T-helper 1 cell treated with Interleukin-12 subunit alpha and Interleukin-12 subunit beta and Interleukin-4 antibody, amounts not matched to agents 30 μg/mL and 1 μg/mL, for 36 hours (primary cell): ENCODE measurements around the gene NACC2.
"Not testable (repeated sequence)": the region's sequence is repeated elsewhere in the genome, so short reads cannot be mapped to it uniquely, and the experiment has no call there.

Experiments
- H3K27ac Mint-ChIP-seq: one replicate; pipeline ENCODE4 v1.8.0; 2021; ENCODE audit warnings: mild to moderate bottlenecking, mixed read lengths
- H3K27me3 Mint-ChIP-seq: one replicate; pipeline ENCODE4 v1.8.0; 2021; ENCODE audit warnings: low read depth, mixed read lengths
- H3K36me3 Mint-ChIP-seq: one replicate; pipeline ENCODE4 v1.8.0; 2021; ENCODE audit warnings: low read depth, mixed read lengths
- H3K4me1 Mint-ChIP-seq: one replicate; pipeline ENCODE4 v1.8.0; 2021; ENCODE audit warnings: low read depth, mixed read lengths
- H3K4me3 Mint-ChIP-seq: one replicate; pipeline ENCODE4 v1.8.0; 2021; ENCODE audit warnings: mild to moderate bottlenecking, moderate library complexity, mixed read lengths
- H3K9me3 Mint-ChIP-seq: one replicate; pipeline ENCODE4 v1.8.0; 2021; ENCODE audit warnings: mixed read lengths

The NACC2 gene

DNA sequence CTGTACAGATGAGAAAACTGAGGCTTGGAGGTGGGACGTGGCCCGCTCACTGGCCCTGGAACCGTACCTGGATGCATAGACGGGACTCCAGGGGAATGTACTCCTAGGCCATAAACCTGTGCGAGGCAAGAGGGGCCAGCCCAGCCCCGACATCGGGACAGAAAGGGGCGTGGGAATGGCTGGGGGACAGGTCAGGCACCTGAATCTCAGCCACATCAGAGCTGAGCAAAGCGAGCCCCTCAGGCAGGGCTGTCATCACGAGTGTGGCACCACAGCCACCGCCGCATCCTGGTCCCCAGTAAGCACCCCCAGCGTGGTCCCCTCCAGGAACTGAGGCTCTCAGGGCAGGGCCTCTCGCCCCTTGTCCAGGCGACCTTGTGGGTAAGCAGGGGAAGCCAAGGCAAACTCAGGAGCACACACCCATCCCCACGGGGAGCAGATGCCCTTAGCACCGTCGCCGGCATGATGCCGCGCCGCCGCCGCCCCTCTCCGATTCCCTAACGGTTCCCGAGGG is 16.5 kb downstream of the NACC2 start:
- Mint-ChIP-seq H3K36me3 (no peaks in the 10 kb centered on the region), H3K4me1 (no peaks in the 10 kb centered on the region), H3K4me3 (no peak overlapping the region), H3K27ac (no peak overlapping the region), H3K27me3 (no peaks in the 10 kb centered on the region), H3K9me3 (no peaks in the 10 kb centered on the region)

DNA sequence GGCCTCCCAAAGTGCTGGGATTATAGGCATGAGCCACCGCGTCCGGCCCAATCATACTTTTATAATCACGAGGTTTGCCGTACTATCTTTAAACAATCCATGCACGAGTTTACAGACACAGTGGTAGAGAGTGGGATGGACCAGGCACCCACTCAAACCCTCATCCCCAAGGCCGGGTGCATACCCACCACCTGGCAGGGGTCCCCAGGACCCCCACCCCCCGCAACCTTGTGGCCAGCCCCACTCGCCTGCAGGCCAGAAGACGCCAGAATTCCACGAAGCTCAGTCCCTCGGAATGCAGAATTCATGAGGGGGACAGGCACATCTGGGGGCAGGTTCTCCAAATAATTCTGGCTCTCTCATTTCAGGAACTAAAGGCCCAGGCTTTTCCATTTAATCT is 17.1 kb downstream of the NACC2 start:
- H3K27ac Mint-ChIP-seq, result no peak overlapping the region
- H3K4me3 Mint-ChIP-seq, result no peak overlapping the region
- H3K4me1 Mint-ChIP-seq, result no peaks in the 10 kb centered on the region
- no peaks in the 10 kb centered on the region for H3K36me3 Mint-ChIP-seq
- H3K27me3 Mint-ChIP-seq, result no peaks in the 10 kb centered on the region
- H3K9me3 Mint-ChIP-seq, result no peaks in the 10 kb centered on the region

DNA sequence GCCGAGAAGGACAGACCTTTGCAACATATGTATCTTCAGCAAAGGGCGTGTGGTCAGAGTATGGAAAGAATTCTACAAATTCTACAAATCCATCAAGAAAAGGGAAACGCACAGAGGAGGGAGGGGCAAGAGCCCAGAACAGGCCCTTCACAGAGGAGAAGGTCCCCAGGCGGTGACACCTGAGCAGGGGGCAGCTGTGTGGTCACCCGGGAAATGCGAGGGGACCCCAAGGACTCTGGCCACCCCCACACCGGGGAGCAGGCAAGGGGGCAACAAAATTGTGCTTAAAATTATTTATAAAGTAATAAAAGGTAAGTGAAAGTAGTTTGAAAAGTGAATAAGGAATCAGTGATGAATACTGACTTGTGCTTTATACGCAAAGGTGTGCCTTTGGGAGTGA is 17.6 kb downstream of the NACC2 start:
- H3K9me3 Mint-ChIP-seq, result no peaks in the 10 kb centered on the region
- no peaks in the 10 kb centered on the region for H3K27me3 Mint-ChIP-seq
- no peaks in the 10 kb centered on the region for H3K36me3 Mint-ChIP-seq
- no peak overlapping the region for H3K4me3 Mint-ChIP-seq
- no peaks in the 10 kb centered on the region for H3K4me1 Mint-ChIP-seq
- no peak overlapping the region for H3K27ac Mint-ChIP-seq

DNA sequence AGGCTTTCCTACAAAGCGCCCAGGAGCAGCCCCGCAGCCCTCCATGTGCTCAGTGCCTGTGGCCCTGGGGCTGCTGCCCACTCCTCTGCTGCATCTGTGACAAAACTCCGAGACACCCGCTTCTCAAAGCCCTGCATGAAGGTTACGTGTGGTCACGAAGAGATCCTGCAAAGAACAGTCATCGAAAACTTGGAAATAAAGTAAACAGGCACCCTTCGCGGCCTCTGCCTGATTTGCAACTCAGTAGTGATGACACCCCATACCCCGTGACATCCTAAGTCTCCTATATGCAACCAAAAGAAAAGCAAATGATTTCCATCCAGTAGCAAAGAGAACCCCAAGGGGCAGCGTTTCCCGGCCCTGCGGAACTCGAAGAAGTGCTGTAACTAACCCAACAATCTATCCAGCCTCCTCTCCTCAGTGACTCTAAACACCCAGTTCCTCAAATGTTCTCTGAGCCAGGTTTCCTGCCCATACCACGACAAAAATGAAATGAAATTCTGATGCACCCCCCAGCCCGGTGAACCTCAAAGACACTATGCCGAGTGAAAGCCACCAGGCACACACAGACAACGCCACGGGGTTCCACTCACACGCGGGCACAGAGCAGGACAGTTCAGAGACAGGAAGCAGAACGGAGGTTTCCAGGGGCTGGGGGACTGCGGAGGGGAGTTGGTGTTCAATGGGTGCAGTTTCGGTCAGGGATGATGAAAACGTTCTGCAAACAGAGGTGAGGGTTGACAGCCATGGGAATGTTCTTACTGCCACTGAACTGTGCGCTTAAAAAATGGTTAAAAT is 19.0 kb downstream of the NACC2 start:
- Mint-ChIP-seq H3K27ac (no peak overlapping the region), H3K4me3 (no peak overlapping the region), H3K9me3 (no peaks in the 10 kb centered on the region), H3K4me1 (no peaks in the 10 kb centered on the region), H3K27me3 (no peaks in the 10 kb centered on the region), H3K36me3 (no peaks in the 10 kb centered on the region)

DNA sequence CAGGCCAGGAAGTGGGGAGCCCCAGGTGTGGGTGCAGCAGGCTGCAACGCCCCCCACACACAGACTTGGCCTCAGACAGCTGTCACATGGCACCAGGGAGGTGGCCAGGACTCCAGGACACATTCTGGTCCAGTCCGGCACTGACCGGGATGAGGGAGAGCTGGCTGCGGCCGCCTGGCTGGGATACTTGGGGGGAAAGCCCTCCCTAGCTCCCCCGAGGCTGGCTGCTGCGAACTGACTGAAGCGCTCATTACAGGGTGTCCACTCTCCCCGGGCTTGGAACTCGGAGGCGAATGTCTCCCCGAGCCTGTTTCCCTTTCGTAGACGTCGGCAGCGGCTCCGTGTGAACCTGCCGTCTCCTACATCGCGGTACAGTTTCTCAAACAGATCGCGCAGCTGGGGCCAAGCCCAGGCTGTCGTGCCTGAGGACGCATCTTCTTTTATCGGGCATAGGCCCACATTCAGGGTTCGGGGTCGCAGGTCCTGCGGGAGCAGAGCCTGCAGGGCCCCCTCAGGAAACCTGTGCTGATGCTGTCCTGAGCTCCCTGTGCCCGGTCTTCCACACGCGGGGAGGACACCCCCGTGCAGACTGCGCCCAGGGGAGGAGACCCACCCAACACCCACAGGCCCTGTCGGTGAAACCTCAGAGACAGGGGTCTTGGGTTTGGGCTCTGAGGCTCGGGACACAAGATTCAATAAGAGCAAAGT is 19.8 kb downstream of the NACC2 start:
- Mint-ChIP-seq H3K27ac (no peak overlapping the region), H3K27me3 (no peaks in the 10 kb centered on the region), H3K36me3 (no peaks in the 10 kb centered on the region), H3K9me3 (no peaks in the 10 kb centered on the region), H3K4me3 (no peak overlapping the region), H3K4me1 (no peaks in the 10 kb centered on the region)

DNA sequence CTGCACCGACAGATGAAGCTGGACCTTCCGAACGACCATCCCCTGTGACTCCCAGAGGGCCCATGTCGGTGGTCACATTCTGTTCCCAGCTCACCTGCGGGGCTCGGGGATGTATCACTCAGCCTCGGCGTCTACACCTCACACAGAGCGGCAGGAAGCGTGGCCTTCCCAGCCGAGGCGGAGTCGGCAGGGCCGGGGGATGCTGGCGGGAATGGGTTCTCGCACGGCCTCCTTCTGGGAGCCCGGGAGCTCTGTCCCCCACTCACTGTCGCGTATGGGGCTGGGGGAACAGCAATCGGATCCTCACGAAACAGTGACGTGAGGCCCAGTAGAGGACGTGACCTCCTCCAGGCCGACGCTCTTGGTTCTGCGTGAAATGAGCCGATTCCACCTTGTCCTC is 20.4 kb downstream of the NACC2 start:
- no peak overlapping the region for H3K4me3 Mint-ChIP-seq
- no peaks in the 10 kb centered on the region for H3K9me3 Mint-ChIP-seq
- no peaks in the 10 kb centered on the region for H3K36me3 Mint-ChIP-seq
- H3K4me1 Mint-ChIP-seq, result no peaks in the 10 kb centered on the region
- H3K27me3 Mint-ChIP-seq, result no peaks in the 10 kb centered on the region
- H3K27ac Mint-ChIP-seq, result no peak overlapping the region

DNA sequence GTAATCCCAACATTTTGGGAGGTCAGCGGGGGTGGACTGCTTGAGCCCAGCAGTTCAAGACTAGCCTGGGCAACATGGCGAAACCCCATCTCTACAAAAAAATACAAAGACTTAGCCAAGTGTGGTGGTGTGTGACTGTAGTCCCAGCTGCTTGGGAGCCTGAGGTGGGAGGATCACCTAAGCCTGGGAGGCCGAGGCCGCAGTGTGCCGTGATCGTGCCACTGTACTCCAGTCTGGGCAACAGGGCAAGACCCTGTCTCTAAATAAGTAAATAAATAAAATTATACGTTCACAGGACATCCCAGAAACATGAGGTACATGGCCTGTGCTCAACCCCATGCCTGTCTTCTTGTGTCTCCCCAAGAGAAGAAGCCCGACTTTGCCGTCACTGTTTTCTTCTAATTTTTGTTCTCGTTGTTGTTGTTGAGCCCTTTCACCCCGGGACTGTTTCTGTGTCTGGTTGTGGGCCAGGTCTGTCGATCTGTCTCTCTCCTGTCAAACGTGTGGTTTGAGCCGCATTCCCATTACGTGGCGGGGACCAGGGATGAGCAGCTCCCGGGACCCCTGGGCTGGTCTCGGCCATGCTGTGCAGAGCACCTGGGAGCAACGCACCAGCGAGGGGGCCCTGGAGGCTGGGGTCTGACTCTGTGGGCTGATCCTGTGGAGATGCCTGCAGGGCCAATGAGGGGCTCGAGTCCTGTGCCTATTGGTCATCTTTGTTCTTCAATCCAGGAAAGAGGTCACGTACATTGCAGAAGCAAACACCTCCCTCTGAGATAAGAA is 32.2 kb downstream of the NACC2 start:
- Mint-ChIP-seq H3K27ac (no peak overlapping the region), H3K4me1 (no peaks in the 10 kb centered on the region)

DNA sequence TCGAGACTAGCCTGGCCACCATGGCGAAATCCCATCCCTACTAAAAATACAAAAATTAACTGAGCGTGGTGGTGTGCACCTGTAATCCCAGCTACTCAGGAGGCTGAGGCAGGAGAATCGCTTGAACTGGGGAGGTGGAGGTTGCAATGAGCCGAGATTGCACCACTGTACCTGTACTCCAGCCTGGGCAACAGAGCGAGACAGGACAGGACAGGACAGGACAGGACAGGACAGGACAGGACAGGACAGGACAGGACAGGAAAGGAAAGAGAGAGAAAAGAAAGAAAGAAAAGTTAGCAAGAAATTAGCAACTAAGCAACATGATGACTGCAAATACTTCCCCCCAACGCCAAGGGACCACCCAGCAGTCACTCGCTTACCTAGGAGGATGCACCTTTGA is 33.2 kb downstream of the NACC2 start:
- not testable (repeated sequence) for H3K4me3 Mint-ChIP-seq, H3K27ac Mint-ChIP-seq, H3K4me1 Mint-ChIP-seq, H3K36me3 Mint-ChIP-seq, H3K27me3 Mint-ChIP-seq, H3K9me3 Mint-ChIP-seq

More for the DNA sequence above, 32.2 kb downstream of the NACC2 start:
- no peaks in the 10 kb centered on the region for H3K36me3 Mint-ChIP-seq
- no peak overlapping the region for H3K4me3 Mint-ChIP-seq
- peaks cover 4% of the 10 kb centered on the region for H3K9me3 Mint-ChIP-seq
- no peaks in the 10 kb centered on the region for H3K27me3 Mint-ChIP-seq

DNA sequence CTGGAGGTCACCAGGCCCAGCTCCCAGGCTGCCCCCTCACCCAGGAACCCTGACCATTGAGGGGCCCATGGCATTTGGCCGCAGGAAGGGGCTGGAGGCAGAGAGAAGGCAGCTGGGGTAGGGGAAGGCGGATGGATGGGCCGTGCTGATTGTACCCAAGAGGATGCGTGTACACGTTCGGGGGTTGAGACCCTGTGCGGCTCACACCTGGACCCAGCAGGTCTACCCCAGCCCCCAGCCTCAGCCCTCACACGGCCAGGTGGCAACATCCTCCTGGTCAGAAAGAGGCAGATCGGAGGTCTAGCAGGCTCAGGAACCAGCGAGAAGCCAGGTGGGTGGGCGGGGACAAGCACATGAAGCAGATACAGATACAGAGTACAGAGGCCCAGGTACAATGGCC is 33.7 kb downstream of the NACC2 start:
- no peak overlapping the region for H3K27ac Mint-ChIP-seq
- peaks cover 1% of the 10 kb centered on the region for H3K9me3 Mint-ChIP-seq
- H3K4me3 Mint-ChIP-seq, result no peak overlapping the region
- H3K36me3 Mint-ChIP-seq, result no peaks in the 10 kb centered on the region
- H3K27me3 Mint-ChIP-seq, result no peaks in the 10 kb centered on the region
- H3K4me1 Mint-ChIP-seq, result no peaks in the 10 kb centered on the region

DNA sequence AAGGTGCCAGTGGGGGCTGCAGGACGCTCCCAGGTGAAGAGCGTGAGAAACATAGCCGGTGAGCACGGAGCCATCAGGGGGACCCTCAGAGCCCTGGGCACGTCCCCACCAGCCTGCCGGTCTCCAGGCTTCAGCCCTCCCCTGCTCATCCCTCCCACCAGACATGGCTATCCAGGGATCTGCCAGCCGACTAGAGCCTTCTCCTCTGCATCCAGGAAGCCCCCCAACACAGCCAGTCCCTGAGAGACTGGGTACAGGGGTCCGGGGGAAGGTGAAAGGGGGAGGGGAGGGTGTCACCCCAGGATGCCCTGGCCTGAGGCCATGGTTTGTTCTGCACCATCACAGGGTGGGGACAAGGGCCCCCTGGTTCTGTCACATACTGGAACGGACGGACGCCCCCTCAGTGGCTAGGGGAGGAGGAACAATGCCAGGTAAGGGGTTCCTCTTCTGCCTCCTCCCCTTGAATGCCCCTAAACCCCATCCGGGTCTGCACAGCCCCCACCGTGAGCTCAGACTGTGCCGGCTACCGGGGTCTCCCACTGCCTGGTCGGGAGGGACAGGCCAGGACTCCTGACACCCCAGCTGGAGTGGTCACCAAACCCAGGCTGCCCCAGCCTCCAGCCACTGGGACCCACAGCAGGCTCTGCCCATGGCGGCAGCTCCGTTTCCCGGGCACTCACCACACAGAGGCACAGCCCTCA is 34.3 kb downstream of the NACC2 start:
- no peaks in the 10 kb centered on the region for H3K9me3 Mint-ChIP-seq
- H3K4me3 Mint-ChIP-seq, result no peak overlapping the region
- H3K27ac Mint-ChIP-seq, result no peak overlapping the region
- no peaks in the 10 kb centered on the region for H3K36me3 Mint-ChIP-seq
- no peaks in the 10 kb centered on the region for H3K4me1 Mint-ChIP-seq
- H3K27me3 Mint-ChIP-seq, result no peaks in the 10 kb centered on the region

DNA sequence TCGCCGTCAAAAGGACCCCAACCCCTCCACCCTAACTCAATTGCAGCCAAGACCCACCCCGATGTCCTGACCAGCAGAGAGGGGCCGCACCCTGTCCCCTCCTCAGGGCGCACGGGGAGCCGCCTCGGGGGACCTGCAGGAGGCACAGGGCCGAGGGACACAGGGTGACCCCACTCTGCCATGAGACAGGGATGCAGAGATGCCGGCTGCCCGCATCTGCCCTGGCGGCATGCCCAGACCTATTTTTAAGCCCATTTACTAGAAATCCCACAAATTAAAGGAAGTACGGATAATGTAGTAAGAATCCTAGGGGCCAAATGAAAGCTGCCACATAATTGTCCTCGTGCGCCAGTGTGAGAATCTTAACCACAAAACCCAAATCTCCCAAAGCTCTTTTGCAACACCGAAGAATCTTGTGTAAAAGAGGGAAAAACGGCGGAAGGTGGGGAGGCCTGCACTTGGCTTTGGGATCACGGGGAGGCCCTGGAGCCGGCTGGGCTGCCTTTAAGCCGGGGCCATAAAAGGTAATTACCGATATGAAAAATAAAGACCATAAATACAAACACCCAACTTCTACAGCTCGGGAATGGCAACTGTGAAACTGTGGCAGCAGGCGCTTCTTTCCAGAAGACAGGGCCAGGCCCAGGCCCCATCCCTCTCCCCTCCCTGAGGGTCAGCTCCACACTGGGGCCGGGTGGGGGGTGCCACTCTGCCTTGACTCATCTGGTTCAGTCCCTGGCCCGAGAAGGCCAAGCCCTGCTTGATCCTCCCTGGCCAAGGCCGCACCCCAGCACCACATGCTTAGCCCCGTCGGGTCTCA is 35.0 kb downstream of the NACC2 start:
- Mint-ChIP-seq H3K27me3 (no peaks in the 10 kb centered on the region), H3K4me3 (no peak overlapping the region), H3K9me3 (no peaks in the 10 kb centered on the region), H3K36me3 (no peaks in the 10 kb centered on the region), H3K27ac (no peak overlapping the region), H3K4me1 (no peaks in the 10 kb centered on the region)

DNA sequence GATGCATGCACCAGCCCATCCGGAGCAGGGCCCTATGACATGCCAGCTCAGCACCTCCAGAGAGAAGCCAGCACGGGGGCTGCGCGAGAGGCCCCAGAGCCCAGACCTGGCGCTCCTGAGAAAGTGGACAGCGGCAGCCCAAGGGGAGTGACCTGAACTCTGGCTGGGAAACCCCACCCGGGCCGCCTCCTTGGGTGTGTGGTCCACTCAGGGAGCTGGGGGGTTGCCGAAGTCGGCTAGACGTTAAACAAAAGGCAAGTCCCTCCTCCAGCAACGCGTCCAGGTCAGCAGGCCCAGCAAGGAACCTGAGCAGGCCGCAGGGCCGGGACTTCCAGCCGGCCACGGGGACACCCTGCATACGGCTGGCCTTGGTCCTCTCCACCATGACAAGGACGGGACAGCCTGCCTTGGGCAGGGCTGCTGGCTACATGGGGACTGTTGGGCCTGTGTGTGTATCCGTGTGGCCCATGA is 35.7 kb downstream of the NACC2 start:
- no peaks in the 10 kb centered on the region for H3K36me3 Mint-ChIP-seq
- no peaks in the 10 kb centered on the region for H3K4me1 Mint-ChIP-seq
- H3K27me3 Mint-ChIP-seq, result no peaks in the 10 kb centered on the region
- no peaks in the 10 kb centered on the region for H3K9me3 Mint-ChIP-seq
- no peak overlapping the region for H3K27ac Mint-ChIP-seq
- H3K4me3 Mint-ChIP-seq, result no peak overlapping the region

DNA sequence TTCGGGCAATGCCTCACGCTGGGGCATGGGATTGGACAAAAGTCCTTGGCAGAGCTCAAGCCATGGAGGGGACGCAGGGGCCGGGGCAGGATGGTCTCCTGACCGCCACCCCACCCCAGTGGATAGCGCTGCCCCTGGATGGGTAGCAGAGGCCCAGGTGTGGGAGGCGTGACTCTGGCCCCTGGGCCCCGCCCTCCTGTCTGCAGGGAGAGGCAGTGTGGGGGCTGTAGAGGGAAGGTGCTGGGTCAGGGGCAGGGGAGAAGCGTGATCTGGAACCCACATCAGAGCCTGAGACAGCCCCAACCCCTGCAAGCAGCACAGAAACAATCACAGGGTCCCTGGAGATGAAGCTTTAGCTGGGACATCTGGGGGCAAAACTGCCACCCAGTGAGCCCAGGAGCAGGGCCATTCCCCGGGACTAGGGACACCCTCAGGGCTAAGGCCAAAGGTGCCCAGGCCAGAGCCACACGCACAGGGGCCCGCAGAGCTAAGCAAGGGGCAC is 36.2 kb downstream of the NACC2 start:
- Mint-ChIP-seq H3K36me3 (no peaks in the 10 kb centered on the region), H3K27ac (no peak overlapping the region), H3K9me3 (no peaks in the 10 kb centered on the region), H3K27me3 (no peaks in the 10 kb centered on the region), H3K4me1 (no peaks in the 10 kb centered on the region), H3K4me3 (no peak overlapping the region)
